GM23248 (cell line): Measurements from ENCODE around the gene AGFG2. TPM values are rescaled to one million over a fixed set of nuclear protein-coding genes. Genes with fewer than 3 reads are reported as not detected.
"Not testable (repeated sequence)": the region's sequence is repeated elsewhere in the genome, so short reads cannot be mapped to it uniquely, and the experiment has no call there.

Experiments
- DNase-seq: peaks from one replicate; pipeline ENCODE4 v3.0.0-alpha.2; 2015
- H2AFZ ChIP-seq: fragments of 200-600 bp; sonication (generic); 2 replicates; pipeline ENCODE4 v1.6.1; 2016; ENCODE audit warnings: antibody characterized with exemption
- H3F3A ChIP-seq: fragments of 200-600 bp; sonication (generic); 2 replicates; pipeline ENCODE4 v1.6.1; 2016; ENCODE audit warnings: mild to moderate bottlenecking, antibody characterized with exemption, mixed run types; ENCODE audit not compliant: insufficient read depth
- H3K27ac ChIP-seq: fragments of 200-600 bp; sonication (generic); 2 replicates; pipeline ENCODE4 v1.5.1; 2016; ENCODE audit warnings: mild to moderate bottlenecking
- H3K27me3 ChIP-seq: fragments of 200-600 bp; sonication (generic); replicated peaks from 2 replicates; pipeline ENCODE4 v1.6.1; 2016; ENCODE audit warnings: mild to moderate bottlenecking; ENCODE audit not compliant: insufficient read depth
- H3K36me3 ChIP-seq: fragments of 200-600 bp; sonication (generic); 2 replicates; pipeline ENCODE4 v1.6.1; 2016; ENCODE audit warnings: low read depth, mild to moderate bottlenecking
- H3K4me1 ChIP-seq: fragments of 200-600 bp; sonication (generic); 2 replicates; pipeline ENCODE4 v1.6.1; 2016; ENCODE audit warnings: mild to moderate bottlenecking; ENCODE audit not compliant: insufficient read depth
- H3K4me2 ChIP-seq: fragments of 200-600 bp; sonication (generic); one replicate; pipeline ENCODE4 v1.6.1; 2016; ENCODE audit warnings: mild to moderate bottlenecking; ENCODE audit not compliant: unreplicated experiment
- H3K4me3 ChIP-seq: fragments of 200-600 bp; sonication (generic); 2 replicates; pipeline ENCODE4 v1.5.1; 2016; ENCODE audit warnings: mild to moderate bottlenecking
- H3K79me2 ChIP-seq: fragments of 200-600 bp; sonication (generic); 2 replicates; pipeline ENCODE4 v1.6.1; 2016; ENCODE audit warnings: mild to moderate bottlenecking; ENCODE audit not compliant: insufficient read depth
- H3K9ac ChIP-seq: fragments of 200-600 bp; sonication (generic); 2 replicates; pipeline ENCODE4 v1.6.1; 2016; ENCODE audit warnings: mild to moderate bottlenecking
- H3K9me2 ChIP-seq: fragments of 200-600 bp; sonication (generic); 2 replicates; pipeline ENCODE4 v1.6.1; 2016; ENCODE audit warnings: mixed run types, mild to moderate bottlenecking, moderate library complexity; ENCODE audit not compliant: insufficient read depth
- H3K9me3 ChIP-seq: fragments of 200-600 bp; sonication (generic); one replicate; pipeline ENCODE4 v1.6.1; 2017; ENCODE audit warnings: low read depth
- H4K20me1 ChIP-seq: fragments of 200-600 bp; sonication (generic); 2 replicates; pipeline ENCODE4 v1.6.0; 2016; ENCODE audit not compliant: insufficient read depth
- EZH2 ChIP-seq: fragments of 200-600 bp; sonication (generic); IDR thresholded peaks from 2 replicates; pipeline ENCODE4 v1.6.1; 2018; ENCODE audit warnings: antibody characterized with exemption, mild to moderate bottlenecking; ENCODE audit not compliant: insufficient read depth, poor library complexity, severe bottlenecking
- EZH2phosphoT487 ChIP-seq: fragments of 200-600 bp; sonication (generic); IDR thresholded peaks from 2 replicates; pipeline ENCODE4 v1.6.1; 2018; ENCODE audit warnings: antibody characterized with exemption, moderate library complexity, mild to moderate bottlenecking, low read depth; ENCODE audit not compliant: insufficient read depth
- WGBS, 2 experiments: methylation state at CpG; one replicate each; pipeline ENCODE4 v1.1.6; 2015 to 2017; ENCODE audit warnings: low lambda C conversion rate in 2 of 2, low coverage in 1 of 2; ENCODE audit errors: missing lambda C conversion rate in 2 of 2; 5-methylcytosine and 5-hydroxymethylcytosine counted together
- in situ Hi-C: fragments of 300-500 bp; cut with MboI; formaldehyde crosslinking; loops from 2 replicates; pipeline ENCODE4 v1.15.0; 2020
- polyA plus RNA-seq: library from polyadenylated mRNA; unstranded; fragments of >200 nt; fragmentation: Nextera tagmentation; extraction: Ambion mirVana; gene quantifications from 2 replicates; pipeline ENCODE4 v1.2.1, GENCODE V29; 2016
- total RNA-seq: library from RNA; depleted of rRNA; stranded (reverse); fragments of >200 nt; shearing (Covaris generic); gene quantifications from 2 replicates; pipeline ENCODE4 v1.2.3, GENCODE V29; 2014

Gene AGFG2
- total and polyA plus RNA-seq, 2 experiments from 2014 or later, result 4.8 to 6.5 TPM

GRCh38 chr7:100539436-100540006, 518 bp downstream of the AGFG2 start:
- Histone ChIP-seq H3K9ac (peak overlapping the region; percentile 71), H3K9me2 (no peaks in the 10 kb centered on the region), H3K4me2 (peak overlapping the region; percentile 68), H4K20me1 (no peaks in the 10 kb centered on the region), H3K79me2 (no peaks in the 10 kb centered on the region), H3K9me3 (no peaks in the 10 kb centered on the region), H3K36me3 (no peaks in the 10 kb centered on the region), H3K27me3 (no peaks in the 10 kb centered on the region), H3K4me3 (peak overlapping the region; percentile 83), H3K27ac (no peak overlapping the region), H2AFZ (peak overlapping the region; percentile 91), H3K4me1 (no peaks in the 10 kb centered on the region; the same call in 1 of the 2 replicates), H3F3A (no peaks in the 10 kb centered on the region)
- DNase-seq, result no peak
- TF ChIP-seq EZH2 (no peak), EZH2phosphoT487 (no peak)
- 1 to 2% methylated on average over 21 to 44 of the region's 44 CpGs for WGBS, 2 experiments
- in situ Hi-C loops, result no loop called here

GRCh38 chr7:100540073-100540723, 1.2 kb downstream of the AGFG2 start:
- Histone ChIP-seq H3K4me3 (peak overlapping the region; percentile 83), H3K9me2 (no peaks in the 10 kb centered on the region), H3K9ac (no peak overlapping the region; the same call in 1 of the 2 replicates), H2AFZ (peak overlapping the region; percentile 91; the same call in 1 of the 2 replicates), H3K4me2 (peak overlapping the region; percentile 68), H3K79me2 (no peaks in the 10 kb centered on the region), H3K9me3 (no peaks in the 10 kb centered on the region), H3K4me1 (peaks cover 4% of the 10 kb centered on the region), H3F3A (peaks cover 5% of the 10 kb centered on the region; the same call in 1 of the 2 replicates), H3K27ac (no peak overlapping the region), H4K20me1 (no peaks in the 10 kb centered on the region), H3K27me3 (no peaks in the 10 kb centered on the region), H3K36me3 (no peaks in the 10 kb centered on the region)
- in situ Hi-C loops, result no loop called here
- DNase-seq, result no peak
- TF ChIP-seq EZH2phosphoT487, result no peak
- TF ChIP-seq EZH2, result no peak
- WGBS, 2 experiments, result 60 to 63% methylated on average over 6 of the region's 6 CpGs

GRCh38 chr7:100541309-100541708, 2.3 kb downstream of the AGFG2 start:
- 78 to 82% methylated on average over 7 of the region's 7 CpGs for WGBS, 2 experiments
- not testable (repeated sequence) for H3K9me2 ChIP-seq

GRCh38 chr7:100543586-100543985, 4.6 kb downstream of the AGFG2 start:
- Histone ChIP-seq H2AFZ (no peak overlapping the region), H3F3A (peaks cover 32% of the 10 kb centered on the region), H3K36me3 (no peaks in the 10 kb centered on the region), H3K4me3 (no peak overlapping the region), H3K27ac (no peak overlapping the region), H3K4me1 (peaks cover 27% of the 10 kb centered on the region), H3K9me2 (no peaks in the 10 kb centered on the region), H3K79me2 (peaks cover 8% of the 10 kb centered on the region), H3K9ac (no peak overlapping the region), H3K9me3 (no peaks in the 10 kb centered on the region), H3K4me2 (no peak overlapping the region), H4K20me1 (no peaks in the 10 kb centered on the region), H3K27me3 (no peaks in the 10 kb centered on the region)
- WGBS, 2 experiments, result 50 to 71% methylated on average over 1 of the region's 1 CpG
- in situ Hi-C loops, result no loop called here
- DNase-seq, result no peak
- TF ChIP-seq EZH2phosphoT487 (no peak), EZH2 (no peak)

More at GRCh38 chr7:100541309-100541708, 2.3 kb downstream of the AGFG2 start:
- H4K20me1 ChIP-seq, DNase-seq, H3K4me2 ChIP-seq, H3K9me3 ChIP-seq, in situ Hi-C loops, H3K4me3 ChIP-seq, H3K27me3 ChIP-seq, H3K9ac ChIP-seq, H3K79me2 ChIP-seq, H2AFZ ChIP-seq, H3K36me3 ChIP-seq, H3K27ac ChIP-seq: not testable (repeated sequence)
- Histone ChIP-seq H3K4me1 (peaks cover 15% of the 10 kb centered on the region), H3F3A (peaks cover 16% of the 10 kb centered on the region)

- Histone ChIP-seq H3F3A (peaks cover 32% of the 10 kb centered on the region), H3K36me3 (no peaks in the 10 kb centered on the region), H3K4me1 (peaks cover 29% of the 10 kb centered on the region), H3K9me2 (no peaks in the 10 kb centered on the region), H3K4me3 (no peak overlapping the region), H3K79me2 (peaks cover 8% of the 10 kb centered on the region), H2AFZ (no peak overlapping the region), H3K27me3 (no peaks in the 10 kb centered on the region), H4K20me1 (no peaks in the 10 kb centered on the region), H3K9me3 (no peaks in the 10 kb centered on the region), H3K4me2 (no peak overlapping the region), H3K27ac (no peak overlapping the region), H3K9ac (no peak overlapping the region)
- TF ChIP-seq EZH2phosphoT487, result no peak
- TF ChIP-seq EZH2, result no peak
- in situ Hi-C loops, result no loop called here
- WGBS, 2 experiments, result 72 to 85% methylated on average over 3 to 5 of the region's 5 CpGs
- DNase-seq, result no peak
These were observed 5.4 kb downstream of the AGFG2 start for GRCh38 chr7:100544386-100544785.
